HEK293 (cell line): ENCODE measurements around the gene CDH12.

Experiments
- AEBP2 ChIP-seq: fragments of 450-650 bp; formaldehyde crosslinking; IDR thresholded peaks from 2 replicates; pipeline ENCODE4 v1.5.1; 2016; ENCODE audit warnings: missing biosample characterization, missing genetic modification characterization, borderline replicate concordance
- REST ChIP-seq: fragments of 450-650 bp; formaldehyde crosslinking; IDR thresholded peaks from 2 replicates; pipeline ENCODE4 v1.5.1; 2016; ENCODE audit warnings: missing biosample characterization, missing genetic modification characterization
- ZBTB11 ChIP-seq: fragments of 450-650 bp; formaldehyde crosslinking; conservative IDR thresholded peaks from 2 replicates; pipeline ENCODE4 v1.5.1; 2016; ENCODE audit warnings: low read depth, missing biosample characterization, missing genetic modification characterization
- ZBTB8A ChIP-seq: fragments of 450-650 bp; formaldehyde crosslinking; IDR thresholded peaks from 2 replicates; pipeline ENCODE4 v1.5.1; 2016; ENCODE audit warnings: missing biosample characterization, missing genetic modification characterization
- ZFP3 ChIP-seq: fragments of 450-650 bp; formaldehyde crosslinking; IDR thresholded peaks from 2 replicates; pipeline ENCODE4 v1.5.1; 2016; ENCODE audit warnings: low read depth, missing biosample characterization, missing genetic modification characterization
- ZFP37 ChIP-seq: fragments of 450-650 bp; formaldehyde crosslinking; IDR thresholded peaks from 2 replicates; pipeline ENCODE4 v1.5.1; 2016; ENCODE audit warnings: missing biosample characterization, missing genetic modification characterization
- ZNF138 ChIP-seq: fragments of 450-650 bp; formaldehyde crosslinking; IDR thresholded peaks from 2 replicates; pipeline ENCODE4 v1.5.1; 2016; ENCODE audit warnings: missing biosample characterization, missing genetic modification characterization, borderline replicate concordance
- ZNF140 ChIP-seq: fragments of 450-650 bp; formaldehyde crosslinking; IDR thresholded peaks from 2 replicates; pipeline ENCODE4 v1.5.1; 2016; ENCODE audit warnings: missing biosample characterization, missing genetic modification characterization
- ZNF202 ChIP-seq: fragments of 450-650 bp; formaldehyde crosslinking; IDR thresholded peaks from 2 replicates; pipeline ENCODE4 v1.5.1; 2016; ENCODE audit warnings: missing biosample characterization, missing genetic modification characterization, borderline replicate concordance
- ZNF266 ChIP-seq: fragments of 450-650 bp; formaldehyde crosslinking; IDR thresholded peaks from 2 replicates; pipeline ENCODE4 v1.5.1; 2016; ENCODE audit warnings: missing biosample characterization, missing genetic modification characterization, low read depth
- ZNF341 ChIP-seq: fragments of 450-650 bp; formaldehyde crosslinking; IDR thresholded peaks from 2 replicates; pipeline ENCODE4; 2016; ENCODE audit warnings: low read depth, missing biosample characterization, missing genetic modification characterization
- ZNF354C ChIP-seq: fragments of 450-650 bp; formaldehyde crosslinking; IDR thresholded peaks from 2 replicates; pipeline ENCODE4 v1.5.1; 2016; ENCODE audit warnings: missing biosample characterization, missing genetic modification characterization, low read depth, borderline replicate concordance
- ZNF394 ChIP-seq: fragments of 450-650 bp; formaldehyde crosslinking; IDR thresholded peaks from 2 replicates; pipeline ENCODE4 v1.5.1; 2016; ENCODE audit warnings: missing biosample characterization, missing genetic modification characterization, mild to moderate bottlenecking, moderate library complexity, borderline replicate concordance
- ZNF426 ChIP-seq: fragments of 450-650 bp; formaldehyde crosslinking; IDR thresholded peaks from 2 replicates; pipeline ENCODE4 v1.5.1; 2017; ENCODE audit warnings: missing biosample characterization, missing genetic modification characterization, mild to moderate bottlenecking, inconsistent platforms, moderate library complexity
- ZNF433 ChIP-seq: fragments of 450-650 bp; formaldehyde crosslinking; IDR thresholded peaks from 2 replicates; pipeline ENCODE4 v1.5.1; 2016; ENCODE audit warnings: missing biosample characterization, missing genetic modification characterization, low read depth
- ZNF510 ChIP-seq: fragments of 450-650 bp; formaldehyde crosslinking; IDR thresholded peaks from 2 replicates; pipeline ENCODE4 v1.5.1; 2018; ENCODE audit warnings: mild to moderate bottlenecking, missing genetic modification characterization, missing biosample characterization; ENCODE audit not compliant: insufficient replicate concordance
- ZNF555 ChIP-seq: fragments of 450-650 bp; formaldehyde crosslinking; conservative IDR thresholded peaks from 2 replicates; pipeline ENCODE4 v1.5.1; 2017; ENCODE audit warnings: missing biosample characterization, mild to moderate bottlenecking, missing genetic modification characterization, inconsistent platforms
- ZNF558 ChIP-seq: fragments of 450-650 bp; formaldehyde crosslinking; IDR thresholded peaks from 2 replicates; pipeline ENCODE4 v1.5.1; 2016; ENCODE audit warnings: missing biosample characterization, missing genetic modification characterization
- ZNF560 ChIP-seq: fragments of 450-650 bp; formaldehyde crosslinking; IDR thresholded peaks from 2 replicates; pipeline ENCODE4 v1.5.1; 2017; ENCODE audit warnings: missing biosample characterization, missing genetic modification characterization, borderline replicate concordance
- ZNF623 ChIP-seq: fragments of 450-650 bp; formaldehyde crosslinking; IDR thresholded peaks from 2 replicates; pipeline ENCODE4 v1.5.1; 2016; ENCODE audit warnings: missing biosample characterization, missing genetic modification characterization
- ZNF629 ChIP-seq: fragments of 450-650 bp; formaldehyde crosslinking; IDR thresholded peaks from 2 replicates; pipeline ENCODE4 v1.5.1; 2017; ENCODE audit warnings: missing biosample characterization, missing genetic modification characterization
- ZNF654 ChIP-seq: fragments of 450-650 bp; formaldehyde crosslinking; IDR thresholded peaks from 2 replicates; pipeline ENCODE4 v1.5.1; 2016; ENCODE audit warnings: low read depth, missing biosample characterization, missing genetic modification characterization
- ZNF664 ChIP-seq: fragments of 450-650 bp; formaldehyde crosslinking; IDR thresholded peaks from 2 replicates; pipeline ENCODE4 v1.5.1; 2016; ENCODE audit warnings: missing biosample characterization, missing genetic modification characterization
- ZXDB ChIP-seq: fragments of 450-650 bp; formaldehyde crosslinking; IDR thresholded peaks from 2 replicates; pipeline ENCODE4 v1.5.1; 2016; ENCODE audit warnings: missing biosample characterization, missing genetic modification characterization

The CDH12 gene

DNA sequence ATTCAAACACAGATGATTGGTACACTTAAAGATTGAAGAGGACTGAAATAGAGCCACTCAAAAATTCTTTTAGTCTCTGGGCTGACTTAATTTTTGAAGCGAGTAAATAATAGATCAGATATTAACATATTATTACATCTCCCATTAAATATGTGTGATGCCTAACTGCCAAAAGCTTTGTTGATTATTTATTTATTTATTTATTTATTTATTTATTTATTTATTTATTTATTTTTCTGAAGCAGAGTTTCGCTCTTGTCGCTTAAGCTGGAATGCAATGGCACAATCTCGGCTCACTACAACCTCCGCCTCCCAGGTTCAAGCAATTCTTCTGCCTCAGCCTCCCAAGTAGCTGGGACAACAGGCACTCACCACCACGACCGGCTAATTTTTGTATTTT is 587.3 kb downstream of the CDH12 start (continued):
- TF ChIP-seq ZBTB11 (tag by site-specific recombination) = peak; percentile 81
- peak; percentile 74 for TF ChIP-seq ZNF510 (tag by site-specific recombination)
- TF ChIP-seq ZNF654 (tag by site-specific recombination) = peak; percentile 26
- peak; percentile 41; the same call in 1 of the 2 replicates for TF ChIP-seq ZXDB (tag by site-specific recombination)
- peak; percentile 60 for TF ChIP-seq ZNF623 (tag by site-specific recombination)
- peak; percentile 86 for TF ChIP-seq ZNF555
- TF ChIP-seq ZNF140 (tag by site-specific recombination) = peak; percentile 78
- peak; percentile 85 for TF ChIP-seq ZNF394 (tag by site-specific recombination)
- TF ChIP-seq ZNF629 (tag by site-specific recombination) = 0 out of 2 replicates have a peak, but pooled peaks have one; percentile 25
- peak; percentile 25; the same call in 1 of the 2 replicates for TF ChIP-seq ZNF266 (tag by site-specific recombination)
- 0 out of 2 replicates have a peak, but pooled peaks have one; percentile 44 for TF ChIP-seq ZNF558
- 0 out of 2 replicates have a peak, but pooled peaks have one; percentile 50 for TF ChIP-seq ZNF560 (tag by site-specific recombination)
- 0 out of 2 replicates have a peak, but pooled peaks have one; percentile 31 for TF ChIP-seq ZNF341
- peak; percentile 48; the same call in 1 of the 2 replicates for TF ChIP-seq ZFP3 (tag by site-specific recombination)
- TF ChIP-seq ZNF664 (tag by site-specific recombination) = peak; percentile 56; the same call in 1 of the 2 replicates
- TF ChIP-seq AEBP2 = peak; percentile 85; the same call in 1 of the 2 replicates
- TF ChIP-seq ZFP37 (tag by site-specific recombination) = 0 out of 2 replicates have a peak, but pooled peaks have one; percentile 26
- TF ChIP-seq ZNF202 (tag by site-specific recombination) = peak; percentile 95
- peak; percentile 63 for TF ChIP-seq ZBTB8A (tag by site-specific recombination)
- peak; percentile 81 for TF ChIP-seq ZNF426 (tag by site-specific recombination)
- peak; percentile 92; the same call in 1 of the 2 replicates for TF ChIP-seq ZNF138 (tag by site-specific recombination)
- 0 out of 2 replicates have a peak, but pooled peaks have one; percentile 27 for TF ChIP-seq ZNF354C
- TF ChIP-seq REST (tag by site-specific recombination) = peak; percentile 54; the same call in 1 of the 2 replicates
- TF ChIP-seq ZNF433 (tag by site-specific recombination) = peak; percentile 62; the same call in 1 of the 2 replicates
